Sigmoid colon (tissue), 7 donors: Measurements from ENCODE around the gene PLEKHH1. TPM values are rescaled to one million over a fixed set of nuclear protein-coding genes. Genes with fewer than 3 reads are reported as not detected.

Source experiments
- DNase-seq: peaks from one replicate; pipeline ENCODE4 v3.0.0-alpha.2; 2019
- H3K27ac ChIP-seq, 4 donors: fragments of 200-600 bp; sonication (generic); one replicate each; pipeline ENCODE4 v1.5.1; 2016 to 2019; ENCODE audit warnings: mild to moderate bottlenecking in 1 of 4
- H3K27me3 ChIP-seq, 3 donors: fragments of 200-600 bp; sonication (generic); one replicate each; pipeline ENCODE4 v1.5.1; 2019; ENCODE audit warnings: mild to moderate bottlenecking in 1 of 3
- H3K36me3 ChIP-seq, 4 donors: fragments of 200-600 bp; sonication (generic); one replicate each; pipeline ENCODE4 v1.5.1; 2016 to 2019
- H3K4me1 ChIP-seq, 4 donors: fragments of 200-600 bp; sonication (generic); one replicate each; pipeline ENCODE4 v1.5.1; 2017 to 2019
- H3K4me3 ChIP-seq, 4 donors: fragments of 200-600 bp; sonication (generic); one replicate each; pipeline ENCODE4 v1.5.1; 2017 to 2019; ENCODE audit warnings: mild to moderate bottlenecking in 2 of 4, moderate library complexity in 1 of 4
- H3K9me3 ChIP-seq, 4 donors: fragments of 200-600 bp in 3 of 4; sonication (generic) in 3 of 4; one replicate each; pipeline versions ENCODE4 v1.5.1 to v1.6.1; 2013 to 2019
- EP300 ChIP-seq, 4 donors: sonication (generic); formaldehyde crosslinking; IDR thresholded peaks; one replicate each; pipeline ENCODE4 v1.6.1; 2017; ENCODE audit warnings: antibody characterized with exemption in 4 of 4
- POLR2A ChIP-seq, 2 donors: fragments of 450-650 bp; IDR thresholded peaks; one replicate each; pipeline ENCODE4 v1.6.1; 2016; ENCODE audit warnings: antibody characterized with exemption in 2 of 2, mild to moderate bottlenecking in 2 of 2, moderate library complexity in 2 of 2
- POLR2AphosphoS5 ChIP-seq, 4 donors: sonication (generic); formaldehyde crosslinking; IDR thresholded peaks; one replicate each; pipeline ENCODE4 v1.6.1; 2017; ENCODE audit warnings: antibody characterized with exemption in 4 of 4
- WGBS, 2 donors: extraction: QIAGEN DNeasy Blood & Tissue Kit; methylation state at CpG; one replicate each; pipeline ENCODE4 v1.1.7; 2013; 5-methylcytosine and 5-hydroxymethylcytosine counted together
- intact Hi-C: fragments of 100-400 bp; cut with DNase I; formaldehyde crosslinking; loops from one replicate; pipeline ENCODE4 v1.15.1; 2023
- polyA plus RNA-seq, 3 donors: library from polyadenylated mRNA; stranded (reverse); fragments of 200-250 nt; gene quantifications; one replicate each; pipeline ENCODE4 v1.2.3, GENCODE V29; 2013
- total RNA-seq, 4 donors: library from RNA; depleted of rRNA; stranded (reverse); fragments of >200 nt; gene quantifications; one replicate each; pipeline ENCODE4 v1.1.0, GENCODE V29; 2016
- TF ChIP-seq, protein P1 (sequence below), 4 experiments: fragments of 450-650 bp in 3 of 4; fragments of 200-600 bp in 1 of 4; IDR thresholded peaks; one replicate each; pipeline ENCODE4 v1.5.1; 2016 to 2019; ENCODE audit warnings: antibody characterized with exemption in 4 of 4, mild to moderate bottlenecking in 3 of 4, moderate library complexity in 2 of 4
- donor health status: healthy with polysubstance abuse.
- donor health status: Bipolar disorder and iron deficiency.
- donor health status: healthy.

The PLEKHH1 gene
- total and polyA plus RNA-seq, 7 donors = 2.0 to 25.3 (median 8.0) TPM

DNA sequence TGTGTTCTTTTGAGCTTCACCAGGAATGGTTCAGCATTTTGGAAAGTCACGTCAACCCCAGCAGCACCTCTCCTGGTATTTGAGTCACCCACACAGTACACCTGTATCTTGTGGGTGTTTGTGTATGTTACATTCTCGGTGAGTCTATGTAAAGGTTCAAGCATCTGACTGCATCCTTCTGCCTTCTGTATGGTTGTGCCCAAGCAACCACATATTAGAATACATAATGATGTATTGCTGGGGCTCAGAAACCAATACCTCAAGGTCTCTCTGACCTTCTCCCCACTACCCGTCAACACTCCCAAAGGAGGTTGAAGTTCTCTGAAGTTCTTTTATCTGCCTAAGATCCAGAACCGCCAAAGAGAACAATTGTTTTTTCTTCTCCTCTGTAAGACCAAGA is 35.4 kb upstream of the PLEKHH1 start:
- no peaks in the 10 kb centered on the region for H3K4me1 ChIP-seq
- no peak for DNase-seq
- 39 to 66% methylated on average over 4 of the region's 4 CpGs for WGBS, 2 donors
- H3K27ac ChIP-seq = no peak overlapping the region
- no peaks in the 10 kb centered on the region for H3K27me3 ChIP-seq
- intact Hi-C loops = no loop called here
- H3K36me3 ChIP-seq = no peaks in the 10 kb centered on the region
- TF ChIP-seq, protein P1, sequence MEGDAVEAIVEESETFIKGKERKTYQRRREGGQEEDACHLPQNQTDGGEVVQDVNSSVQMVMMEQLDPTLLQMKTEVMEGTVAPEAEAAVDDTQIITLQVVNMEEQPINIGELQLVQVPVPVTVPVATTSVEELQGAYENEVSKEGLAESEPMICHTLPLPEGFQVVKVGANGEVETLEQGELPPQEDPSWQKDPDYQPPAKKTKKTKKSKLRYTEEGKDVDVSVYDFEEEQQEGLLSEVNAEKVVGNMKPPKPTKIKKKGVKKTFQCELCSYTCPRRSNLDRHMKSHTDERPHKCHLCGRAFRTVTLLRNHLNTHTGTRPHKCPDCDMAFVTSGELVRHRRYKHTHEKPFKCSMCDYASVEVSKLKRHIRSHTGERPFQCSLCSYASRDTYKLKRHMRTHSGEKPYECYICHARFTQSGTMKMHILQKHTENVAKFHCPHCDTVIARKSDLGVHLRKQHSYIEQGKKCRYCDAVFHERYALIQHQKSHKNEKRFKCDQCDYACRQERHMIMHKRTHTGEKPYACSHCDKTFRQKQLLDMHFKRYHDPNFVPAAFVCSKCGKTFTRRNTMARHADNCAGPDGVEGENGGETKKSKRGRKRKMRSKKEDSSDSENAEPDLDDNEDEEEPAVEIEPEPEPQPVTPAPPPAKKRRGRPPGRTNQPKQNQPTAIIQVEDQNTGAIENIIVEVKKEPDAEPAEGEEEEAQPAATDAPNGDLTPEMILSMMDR (IDR thresholded peaks at IDR 0.05) = no peak
- TF ChIP-seq POLR2A (IDR thresholded peaks at IDR 0.05) (no peak), EP300 (IDR thresholded peaks at IDR 0.05) (no peak)
- H3K9me3 ChIP-seq = peaks cover 0 to 6% (median 3%) of the 10 kb centered on the region in 4 donors
- no peak overlapping the region for H3K4me3 ChIP-seq

DNA sequence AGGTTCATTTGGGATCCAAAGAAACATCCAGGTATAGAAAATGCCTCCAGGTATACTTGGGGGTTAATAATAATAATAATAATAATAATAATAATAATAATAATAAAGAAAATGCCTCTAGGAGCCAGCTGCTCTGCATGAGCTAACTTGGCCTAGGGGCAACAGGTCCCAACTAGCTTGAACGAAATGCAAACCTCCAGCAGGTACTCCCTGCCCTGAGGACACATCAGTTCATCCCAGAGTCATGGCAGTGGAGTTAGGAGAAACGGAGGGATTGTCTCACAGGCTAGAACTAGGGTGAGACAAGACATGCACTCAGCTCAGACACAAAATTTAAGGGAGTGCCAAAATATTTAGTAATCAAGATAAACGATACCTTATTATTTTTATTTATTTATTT is 32.1 kb upstream of the PLEKHH1 start:
- H3K27me3 ChIP-seq = no peaks in the 10 kb centered on the region
- WGBS, 2 donors = 91% methylated on average over 3 of the region's 3 CpGs
- no peak for DNase-seq
- no peaks in the 10 kb centered on the region for H3K9me3 ChIP-seq
- intact Hi-C loops = no loop called here
- TF ChIP-seq, protein P1 (IDR thresholded peaks at IDR 0.05) = no peak
- TF ChIP-seq EP300 (IDR thresholded peaks at IDR 0.05) (no peak), POLR2A (IDR thresholded peaks at IDR 0.05) (no peak), POLR2AphosphoS5 (IDR thresholded peaks at IDR 0.05) (no peak)
- no peaks in the 10 kb centered on the region for H3K4me1 ChIP-seq
- no peak overlapping the region for H3K27ac ChIP-seq
- no peaks in the 10 kb centered on the region for H3K36me3 ChIP-seq
- no peak overlapping the region for H3K4me3 ChIP-seq

DNA sequence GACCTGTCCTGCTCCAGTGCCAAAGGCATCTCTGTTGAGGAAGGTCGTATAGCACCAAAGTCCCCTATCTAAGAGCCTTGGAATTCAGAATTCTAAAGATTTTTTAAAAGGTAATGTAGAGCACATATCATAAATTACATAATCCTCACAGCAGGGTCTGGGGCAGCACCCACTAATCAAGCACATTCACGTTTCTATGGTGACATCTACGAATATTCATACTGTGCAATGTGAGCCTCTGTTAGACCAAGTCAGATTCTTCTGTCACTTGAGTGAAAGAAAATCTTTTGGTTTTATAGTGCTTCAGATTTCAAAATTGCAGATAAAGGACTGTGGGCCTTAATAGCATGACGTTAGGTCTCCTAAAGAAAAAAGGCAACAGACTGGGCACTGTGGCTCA is 31.4 kb upstream of the PLEKHH1 start:
- no peaks in the 10 kb centered on the region for H3K27me3 ChIP-seq
- 84 to 85% methylated on average over 4 of the region's 4 CpGs for WGBS, 2 donors
- TF ChIP-seq, protein P1 (IDR thresholded peaks at IDR 0.05) = no peak
- no peak for TF ChIP-seq POLR2AphosphoS5 (IDR thresholded peaks at IDR 0.05)
- TF ChIP-seq EP300 (IDR thresholded peaks at IDR 0.05) = no peak
- TF ChIP-seq POLR2A (IDR thresholded peaks at IDR 0.05) = no peak
- no peaks in the 10 kb centered on the region for H3K9me3 ChIP-seq
- no peaks in the 10 kb centered on the region for H3K36me3 ChIP-seq
- H3K4me3 ChIP-seq = no peak overlapping the region
- intact Hi-C loops = no loop called here
- no peak overlapping the region for H3K27ac ChIP-seq
- DNase-seq = no peak
- H3K4me1 ChIP-seq = no peaks in the 10 kb centered on the region

DNA sequence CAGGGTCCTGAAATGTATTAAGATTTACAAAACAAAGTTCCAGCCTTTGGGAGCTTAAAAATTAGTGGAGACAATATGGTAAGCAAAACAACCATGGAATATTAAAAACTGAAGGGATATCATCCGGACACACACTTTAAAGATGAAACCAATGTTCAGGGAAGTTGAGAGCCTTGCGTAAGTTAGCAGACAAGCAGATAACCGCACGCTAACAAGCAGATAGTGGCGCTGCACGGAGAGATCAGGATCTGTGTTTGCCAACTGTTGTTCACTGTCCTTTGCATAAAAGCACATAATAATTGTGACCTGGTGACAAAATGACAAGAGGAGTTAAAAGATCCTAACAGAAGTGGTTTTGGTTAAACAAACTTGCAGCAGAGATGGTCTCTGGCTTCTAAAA is 30.2 kb upstream of the PLEKHH1 start:
- intact Hi-C loops = no loop called here

DNA sequence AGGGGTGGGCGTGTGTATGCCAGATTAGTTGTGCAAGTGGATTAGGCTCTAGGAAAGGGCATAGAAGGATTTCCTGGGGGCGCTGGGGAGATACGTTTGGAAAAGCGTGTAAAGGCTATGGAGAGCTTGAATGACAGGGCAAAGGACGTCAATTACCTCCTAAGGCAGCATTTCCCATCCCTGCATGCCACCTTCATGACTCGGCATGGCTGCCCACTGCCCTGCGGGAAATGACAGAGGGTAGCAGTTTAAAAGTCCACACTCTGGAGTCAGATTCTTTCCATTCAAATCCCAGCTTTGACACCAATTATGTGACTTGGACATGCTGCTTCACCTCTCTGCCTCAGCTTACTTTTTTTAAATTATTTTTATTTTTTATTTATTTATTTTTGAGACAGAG is 29.8 kb upstream of the PLEKHH1 start:
- no peaks in the 10 kb centered on the region for H3K9me3 ChIP-seq
- intact Hi-C loops = no loop called here
- H3K36me3 ChIP-seq = no peaks in the 10 kb centered on the region
- no peak for DNase-seq
- TF ChIP-seq, protein P1 (IDR thresholded peaks at IDR 0.05) = no peak
- H3K27ac ChIP-seq = no peak overlapping the region
- WGBS, 2 donors = 85 to 90% methylated on average over 7 of the region's 7 CpGs
- no peaks in the 10 kb centered on the region for H3K4me1 ChIP-seq
- H3K4me3 ChIP-seq = no peak overlapping the region
- no peaks in the 10 kb centered on the region for H3K27me3 ChIP-seq

More for the DNA sequence above, 30.2 kb upstream of the PLEKHH1 start:
- Histone ChIP-seq H3K4me3 (no peak overlapping the region), H3K4me1 (no peaks in the 10 kb centered on the region), H3K9me3 (no peaks in the 10 kb centered on the region), H3K27ac (no peak overlapping the region), H3K36me3 (no peaks in the 10 kb centered on the region), H3K27me3 (no peaks in the 10 kb centered on the region)
- no peak for DNase-seq
- TF ChIP-seq, protein P1 (IDR thresholded peaks at IDR 0.05) = no peak
- TF ChIP-seq POLR2A (IDR thresholded peaks at IDR 0.05) = no peak
- no peak for TF ChIP-seq EP300 (IDR thresholded peaks at IDR 0.05)
- no peak for TF ChIP-seq POLR2AphosphoS5 (IDR thresholded peaks at IDR 0.05)
- WGBS, 2 donors = 72 to 81% methylated on average over 6 of the region's 6 CpGs
